ENCODE data around the gene LTBP3.

DNA sequence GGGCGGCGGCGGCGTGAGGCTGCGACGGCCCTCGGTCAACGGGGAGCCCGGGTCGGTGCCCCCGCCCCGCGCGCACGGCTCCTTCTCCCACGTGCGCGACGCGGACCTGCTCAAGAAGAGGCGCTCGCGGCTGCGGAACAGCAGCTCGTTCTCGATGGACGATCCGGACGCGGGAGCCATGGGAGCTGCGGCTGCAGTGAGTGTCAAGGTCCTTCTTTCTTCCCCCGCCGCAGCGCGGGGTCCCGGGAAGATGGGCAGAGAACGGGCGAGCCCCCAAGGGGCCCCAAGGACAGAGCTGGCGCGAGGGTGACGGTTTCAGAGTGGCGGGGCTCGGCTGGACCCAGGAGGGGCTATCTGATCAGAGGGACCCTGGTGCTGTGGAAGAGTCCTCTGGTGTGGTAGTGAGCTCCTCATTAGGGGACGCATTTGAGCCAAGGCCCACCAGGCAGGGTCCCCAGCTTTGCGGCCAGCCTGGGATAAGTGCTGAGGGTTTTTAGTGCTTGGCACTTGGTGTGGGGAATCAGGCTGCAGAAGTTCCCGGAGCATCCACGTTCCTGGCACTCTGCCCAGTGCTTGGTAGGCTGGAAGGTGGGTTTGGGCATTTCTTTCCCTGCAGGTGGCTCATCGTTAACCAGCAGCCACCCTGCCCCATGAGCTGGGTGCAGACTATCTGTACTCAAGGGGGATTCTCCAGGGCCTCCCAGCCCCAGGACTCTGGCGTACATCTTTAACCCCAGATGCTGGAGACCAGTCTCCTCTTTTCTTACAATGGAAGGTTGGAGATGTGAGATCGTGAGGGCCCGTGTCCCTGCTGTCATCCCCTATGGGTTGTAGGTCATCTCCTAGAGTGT lies 27.5 kb upstream of the LTBP3 start:
- TF ChIP-seq MAZ (IDR thresholded peaks at IDR 0.05; ENCODE audit: borderline replicate concordance, low read depth, low read length) (no peak), CEBPB (IDR thresholded peaks at IDR 0.05; ENCODE audit: low read depth, low read length) (no peak), POLR2A (IDR thresholded peaks at IDR 0.05; ENCODE audit: low read depth, low read length) (no peak), MXI1 (IDR thresholded peaks at IDR 0.05; ENCODE audit: borderline replicate concordance, low read depth, low read length) (no peak), FOS (IDR thresholded peaks at IDR 0.05; ENCODE audit: low read depth, low read length) (no peak), BHLHE40 (IDR thresholded peaks at IDR 0.05; ENCODE audit: low read depth, low read length) (no peak), CHD1 (IDR thresholded peaks at IDR 0.05; ENCODE audit: low read depth, low read length) (no peak), USF2 (IDR thresholded peaks at IDR 0.05; ENCODE audit: low read depth, low read length) (no peak)
- TF ChIP-seq, protein P1, sequence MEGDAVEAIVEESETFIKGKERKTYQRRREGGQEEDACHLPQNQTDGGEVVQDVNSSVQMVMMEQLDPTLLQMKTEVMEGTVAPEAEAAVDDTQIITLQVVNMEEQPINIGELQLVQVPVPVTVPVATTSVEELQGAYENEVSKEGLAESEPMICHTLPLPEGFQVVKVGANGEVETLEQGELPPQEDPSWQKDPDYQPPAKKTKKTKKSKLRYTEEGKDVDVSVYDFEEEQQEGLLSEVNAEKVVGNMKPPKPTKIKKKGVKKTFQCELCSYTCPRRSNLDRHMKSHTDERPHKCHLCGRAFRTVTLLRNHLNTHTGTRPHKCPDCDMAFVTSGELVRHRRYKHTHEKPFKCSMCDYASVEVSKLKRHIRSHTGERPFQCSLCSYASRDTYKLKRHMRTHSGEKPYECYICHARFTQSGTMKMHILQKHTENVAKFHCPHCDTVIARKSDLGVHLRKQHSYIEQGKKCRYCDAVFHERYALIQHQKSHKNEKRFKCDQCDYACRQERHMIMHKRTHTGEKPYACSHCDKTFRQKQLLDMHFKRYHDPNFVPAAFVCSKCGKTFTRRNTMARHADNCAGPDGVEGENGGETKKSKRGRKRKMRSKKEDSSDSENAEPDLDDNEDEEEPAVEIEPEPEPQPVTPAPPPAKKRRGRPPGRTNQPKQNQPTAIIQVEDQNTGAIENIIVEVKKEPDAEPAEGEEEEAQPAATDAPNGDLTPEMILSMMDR (conservative IDR thresholded peaks at IDR 0.05; ENCODE audit: low read depth, low read length) = no peak

Measured in IMR-90 (cell line).